ENCODE measurements around the gene TEX2. TPM values are rescaled to one million over a fixed set of nuclear protein-coding genes. Genes with fewer than 3 reads are reported as not detected.

The TEX2 gene
- total and polyA plus RNA-seq, 2 donors (not counting 1 experiment from before 2014, with no cell fraction given): 4.0 to 7.6 TPM

- no peak for TF ChIP-seq CTCF (IDR thresholded peaks at IDR 0.05)
- no peak for TF ChIP-seq EZH2 (IDR thresholded peaks at IDR 0.05; ENCODE audit: borderline replicate concordance, insufficient read depth, low read depth, low read length, poor library complexity, severe bottlenecking)
- Histone ChIP-seq H3K4me3 (ENCODE audit: control extremely low read depth in 1 of 5, extremely low read depth in 1 of 5, insufficient read depth in 1 of 5, low read depth in 2 of 5, low read length in 4 of 5) (no peak overlapping the region), H3K9me3 (ENCODE audit: control extremely low read depth in 1 of 3, control insufficient read depth in 2 of 3, insufficient read depth in 1 of 3, low read length in 2 of 3) (no peaks in the 10 kb centered on the region), H2AFZ (ENCODE audit: insufficient read depth, low read depth, low read length, poor library complexity, severe bottlenecking) (no peak overlapping the region), H3K4me1 (ENCODE audit: control insufficient read depth in 2 of 2, insufficient read depth in 2 of 2, low read length in 2 of 2) (peaks cover 10 to 13% of the 10 kb centered on the region in 2 donors), H3K79me2 (ENCODE audit: control insufficient read depth, insufficient read depth, low read length) (peaks cover 14% of the 10 kb centered on the region), H3K4me2 (replicated peaks; ENCODE audit: low read depth, low read length, poor library complexity, severe bottlenecking) (no peak overlapping the region), H3K9ac (ENCODE audit: low read length) (no peak overlapping the region), H3K36me3 (replicated peaks in 1 of 2; ENCODE audit: control extremely low read depth in 1 of 2, control insufficient read depth in 1 of 2, extremely low read depth in 1 of 2, insufficient read depth in 2 of 2, low read length in 1 of 2) (peaks cover 1 to 3% of the 10 kb centered on the region in 2 experiments), H4K20me1 (ENCODE audit: control insufficient read depth, insufficient read depth, low read length, poor library complexity, severe bottlenecking) (no peaks in the 10 kb centered on the region), H3K27me3 (replicated peaks in 1 of 4; ENCODE audit: control extremely low read depth in 1 of 4, control insufficient read depth in 3 of 4, insufficient read depth in 4 of 4, low read length in 3 of 4) (no peaks in the 10 kb centered on the region), H3K27ac (ENCODE audit: low read length in 2 of 2) (no peak overlapping the region)
- Mint-ChIP-seq H3K9me3 (ENCODE audit: insufficient read depth) (no peaks in the 10 kb centered on the region), H3K4me3 (no peak overlapping the region), H3K27ac (no peak overlapping the region), H3K27me3 (no peaks in the 10 kb centered on the region), H3K4me1 (peaks cover 11% of the 10 kb centered on the region)
- intact Hi-C loops (cut with micrococcal nuclease): no loop called here
- ChIA-PET CTCF (interaction anchor here (0.7 to 6.0 kb wide), 3 partner anchors 17 to 485 kb away, joined by 3 to 51 read pairs (median 16); no protein-coding TSS in a partner anchor), POLR2A (no interaction called here)
- DNase-seq (no peak), ATAC-seq (ENCODE audit: low read depth) (no peak)
- 83% methylated on average over 2 of the region's 5 CpGs for WGBS (ENCODE audit: insufficient coverage)
Measured at GRCh38 chr17:64150237-64151015, 112.6 kb downstream of the TEX2 start.

GRCh38 chr17:64149196-64149595 is 113.9 kb downstream of the TEX2 start:
- WGBS (ENCODE audit: insufficient coverage): 100% methylated on average over 3 of the region's 6 CpGs

More at GRCh38 chr17:64149196-64149595, 113.9 kb downstream of the TEX2 start:
- Histone ChIP-seq H4K20me1 (ENCODE audit: control insufficient read depth, insufficient read depth, low read length, poor library complexity, severe bottlenecking) (no peaks in the 10 kb centered on the region), H3K27ac (ENCODE audit: low read length in 2 of 2) (no peak overlapping the region), H3K4me3 (ENCODE audit: control extremely low read depth in 1 of 5, extremely low read depth in 1 of 5, insufficient read depth in 1 of 5, low read depth in 2 of 5, low read length in 4 of 5) (no peak overlapping the region), H3K79me2 (ENCODE audit: control insufficient read depth, insufficient read depth, low read length) (peaks cover 14% of the 10 kb centered on the region), H3K36me3 (replicated peaks in 1 of 2; ENCODE audit: control extremely low read depth in 1 of 2, control insufficient read depth in 1 of 2, extremely low read depth in 1 of 2, insufficient read depth in 2 of 2, low read length in 1 of 2) (peaks cover 1 to 3% of the 10 kb centered on the region in 2 experiments), H3K9ac (ENCODE audit: low read length) (no peak overlapping the region), H3K27me3 (replicated peaks in 1 of 4; ENCODE audit: control extremely low read depth in 1 of 4, control insufficient read depth in 3 of 4, insufficient read depth in 4 of 4, low read length in 3 of 4) (no peaks in the 10 kb centered on the region), H3K4me1 (ENCODE audit: control insufficient read depth in 2 of 2, insufficient read depth in 2 of 2, low read length in 2 of 2) (peaks cover 14 to 18% of the 10 kb centered on the region in 2 donors), H3K9me3 (ENCODE audit: control extremely low read depth in 1 of 3, control insufficient read depth in 2 of 3, insufficient read depth in 1 of 3, low read length in 2 of 3) (no peaks in the 10 kb centered on the region), H3K4me2 (replicated peaks; ENCODE audit: low read depth, low read length, poor library complexity, severe bottlenecking) (no peak overlapping the region), H2AFZ (ENCODE audit: insufficient read depth, low read depth, low read length, poor library complexity, severe bottlenecking) (no peak overlapping the region)
- H3K4me3 Mint-ChIP-seq: no peak overlapping the region
- no peaks in the 10 kb centered on the region for H3K9me3 Mint-ChIP-seq (ENCODE audit: insufficient read depth)
- ChIA-PET POLR2A (interaction anchor here (0.6 to 0.7 kb wide), 3 partner anchors 36 to 206 kb away, joined by 3 to 8 read pairs (median 8); no protein-coding TSS in a partner anchor), CTCF (interaction anchor here (0.6 to 6.0 kb wide), 4 partner anchors 15 to 220 kb away, joined by 3 to 51 read pairs (median 10); no protein-coding TSS in a partner anchor)
- no peak for ATAC-seq (ENCODE audit: low read depth)
- H3K4me1 Mint-ChIP-seq: peaks cover 15% of the 10 kb centered on the region
- no peak for DNase-seq
- no peaks in the 10 kb centered on the region for H3K27me3 Mint-ChIP-seq
- TF ChIP-seq EZH2 (IDR thresholded peaks at IDR 0.05; ENCODE audit: borderline replicate concordance, insufficient read depth, low read depth, low read length, poor library complexity, severe bottlenecking) (no peak), CTCF (IDR thresholded peaks at IDR 0.05) (no peak)
- intact Hi-C loops (cut with micrococcal nuclease): loop anchor here (5.0 to 10.0 kb wide), 2 partner anchors 266 to 377 kb away; partner anchors contain the start of genes CCDC47 and DDX42
- no peak overlapping the region for H3K27ac Mint-ChIP-seq
